Activated CD4-positive, alpha-beta T cell treated with anti-CD3 and anti-CD28 coated beads for 24 hours (primary cell): ENCODE results near the gene DNAJB8.

ENCODE experiments used
- DNase-seq, 2 donors: peaks; one replicate each; pipeline ENCODE4 v3.0.0-alpha.2; 2020; ENCODE audit warnings: low read depth in 2 of 2

DNAJB8 gene

DNA sequence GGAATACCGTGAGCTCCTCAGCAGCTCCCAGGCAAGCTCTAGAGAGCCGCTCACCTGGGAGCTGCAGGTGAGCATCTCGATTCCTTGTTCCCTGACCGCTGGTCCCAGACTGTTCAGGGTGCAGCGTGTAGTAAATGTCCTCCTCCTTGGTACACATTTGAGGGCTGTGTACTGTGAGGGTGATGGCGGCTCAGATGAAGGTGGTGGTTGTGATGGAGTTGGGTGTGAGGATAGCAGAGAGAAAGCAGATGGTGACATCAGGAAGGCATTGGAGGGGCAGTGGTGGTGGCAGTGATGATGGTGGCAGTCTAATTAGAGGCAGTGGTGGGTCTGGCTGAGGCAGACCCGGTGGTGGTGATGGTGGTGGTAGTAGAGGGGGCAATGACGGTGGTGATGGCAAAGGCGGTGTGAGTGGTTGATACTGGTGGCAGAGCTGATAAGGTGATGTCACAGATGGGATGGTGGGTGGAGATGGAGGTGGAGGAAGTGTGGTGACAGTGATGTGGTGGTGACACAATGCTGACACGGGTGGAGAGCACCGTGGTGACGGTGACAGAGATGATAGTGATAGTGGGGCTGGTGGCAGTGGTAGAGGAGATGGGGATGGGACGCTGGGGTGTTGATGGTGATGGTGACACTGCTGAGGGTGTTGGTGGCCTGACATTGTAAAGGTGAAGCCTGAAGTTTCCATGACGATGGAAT lies at the start of gene DNAJB8:
Gene DNAJB8 (minus strand): TSS at position 51 of the 702 bp plus-strand sequence. CDS start 3,645 bp downstream, outside the sequence.
- DNase-seq: no peak

DNA sequence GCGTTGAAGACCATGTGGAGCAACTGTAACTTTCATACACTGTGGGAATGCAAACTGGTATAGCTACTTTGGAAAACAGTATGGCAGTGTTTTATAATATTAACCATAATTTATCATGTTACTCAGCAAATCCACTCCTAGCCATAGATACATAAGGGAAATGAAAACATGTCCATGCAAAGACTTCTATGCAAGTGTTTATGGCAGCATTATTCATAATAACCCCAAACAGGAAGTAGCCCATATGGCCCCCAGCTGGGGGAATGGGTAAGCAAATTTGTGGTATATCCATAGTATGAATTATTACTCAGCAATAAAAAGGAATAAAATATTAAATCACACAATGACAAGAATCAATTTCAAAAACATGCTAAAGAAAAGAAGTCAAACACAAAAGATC lies 49.3 kb upstream of the DNAJB8 start:
- no peak for DNase-seq

DNA sequence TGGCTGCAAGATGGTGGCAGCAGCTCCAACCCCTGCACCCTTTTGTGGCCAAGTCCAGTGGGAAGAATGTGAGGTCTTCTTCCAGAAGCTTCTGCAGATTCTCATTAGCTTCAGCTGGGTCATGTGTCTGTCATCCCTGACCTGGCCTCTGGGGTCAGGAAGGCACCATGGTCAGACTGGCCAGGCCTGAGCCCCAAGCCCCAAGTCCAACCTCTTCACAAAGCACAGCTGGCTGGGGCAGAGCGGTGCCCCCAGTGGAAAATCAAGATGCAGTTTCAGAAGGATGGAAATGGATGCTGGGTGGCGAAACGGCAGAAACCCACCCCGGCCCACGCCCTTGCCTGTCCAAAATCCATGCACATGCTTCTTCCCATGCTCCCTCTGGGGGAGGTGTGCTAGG lies 42.2 kb upstream of the DNAJB8 start:
- DNase-seq: no peak

DNA sequence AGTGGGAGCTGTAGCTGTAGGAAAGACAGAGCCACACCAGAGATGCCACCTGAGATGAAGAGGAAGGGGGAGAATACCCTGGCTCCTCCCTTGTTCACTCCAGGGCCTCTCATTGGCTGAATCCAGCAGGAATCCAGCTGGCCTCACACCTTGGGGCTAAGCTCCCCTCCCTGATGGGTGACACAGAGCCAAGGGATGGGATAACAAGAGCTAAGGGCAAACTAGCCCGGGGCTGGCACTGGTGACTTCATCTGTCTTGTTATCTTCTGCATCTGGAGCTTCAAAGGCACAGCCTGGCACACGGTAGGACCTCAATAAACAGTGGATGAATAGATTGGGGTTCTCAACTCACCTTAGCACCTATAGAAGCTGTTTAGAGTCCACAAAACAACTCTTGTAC lies 40.1 kb upstream of the DNAJB8 start:
- DNase-seq: no peak

DNA sequence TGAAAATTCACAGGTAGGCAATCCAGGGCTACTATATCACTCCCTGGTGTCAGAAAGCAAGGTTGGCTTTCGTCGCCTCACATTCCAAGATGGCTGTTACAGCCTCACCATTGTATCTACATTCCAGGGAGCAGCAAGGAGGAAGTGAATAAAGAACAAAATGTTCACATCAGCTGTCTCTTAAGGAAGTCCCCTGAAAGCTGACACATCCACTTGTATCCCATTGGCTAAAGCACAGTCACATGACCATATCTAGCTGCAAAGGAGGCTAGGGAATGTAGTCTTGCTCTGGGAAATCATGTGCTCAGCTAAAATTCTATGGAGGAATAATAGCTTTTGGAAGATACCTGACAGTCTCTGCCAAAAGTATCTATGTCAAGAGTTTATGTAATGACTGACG lies 39.1 kb upstream of the DNAJB8 start:
- DNase-seq: no peak

DNA sequence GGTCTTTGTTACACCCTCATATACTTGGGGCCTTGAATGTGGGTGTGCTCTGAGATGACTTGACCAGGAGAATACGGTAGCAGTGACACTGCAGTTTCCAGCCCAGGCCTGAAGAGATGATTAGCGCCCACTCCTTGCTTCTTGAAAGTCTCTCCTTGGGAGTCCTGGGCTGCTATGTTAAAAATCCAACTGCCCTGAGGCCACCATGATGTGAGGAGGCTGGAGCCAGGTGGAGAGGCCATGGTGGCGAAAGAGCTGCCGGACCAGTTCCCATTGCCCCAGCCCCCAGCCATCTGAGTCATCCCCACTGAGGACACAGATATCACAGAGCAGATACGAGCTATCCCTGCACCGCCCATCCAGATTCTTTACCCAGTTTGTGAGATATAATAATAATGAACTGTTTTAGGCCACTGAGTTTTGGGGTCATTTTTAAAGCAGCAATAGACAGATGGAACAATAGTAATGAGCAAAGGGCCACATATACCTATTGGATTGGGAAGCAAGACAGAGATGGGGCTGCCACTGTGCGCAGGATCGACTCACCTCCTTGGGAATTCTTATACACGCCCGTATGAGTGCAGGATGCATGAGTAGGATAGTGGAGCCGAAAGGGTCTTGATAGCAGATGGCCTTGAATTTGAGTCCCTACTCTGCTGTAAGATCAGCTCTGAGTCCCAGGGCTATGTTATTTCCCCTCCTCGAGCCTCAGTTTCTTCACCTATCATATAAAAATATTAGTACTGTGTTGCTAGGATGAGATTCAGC lies 38.5 kb upstream of the DNAJB8 start:
- DNase-seq: no peak

DNA sequence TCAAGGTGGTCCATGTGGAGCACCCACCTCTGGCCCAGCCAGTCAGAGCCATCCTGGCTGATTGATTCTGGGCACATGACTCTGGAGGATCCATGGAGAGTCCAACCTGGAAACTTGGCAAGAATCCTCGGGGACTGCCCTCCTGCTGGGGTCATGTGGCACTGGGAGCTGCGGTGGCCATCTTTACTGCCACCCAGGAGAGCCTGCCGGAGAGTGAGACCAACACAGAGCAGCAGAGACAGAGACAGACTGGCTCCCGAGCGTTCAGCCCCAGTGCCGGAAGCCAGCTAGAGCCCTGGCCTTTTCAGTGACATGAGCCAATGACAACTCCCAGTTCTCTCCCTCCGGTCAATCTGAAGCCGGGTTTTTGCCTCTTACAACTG lies 37.8 kb upstream of the DNAJB8 start:
- DNase-seq: no peak

DNA sequence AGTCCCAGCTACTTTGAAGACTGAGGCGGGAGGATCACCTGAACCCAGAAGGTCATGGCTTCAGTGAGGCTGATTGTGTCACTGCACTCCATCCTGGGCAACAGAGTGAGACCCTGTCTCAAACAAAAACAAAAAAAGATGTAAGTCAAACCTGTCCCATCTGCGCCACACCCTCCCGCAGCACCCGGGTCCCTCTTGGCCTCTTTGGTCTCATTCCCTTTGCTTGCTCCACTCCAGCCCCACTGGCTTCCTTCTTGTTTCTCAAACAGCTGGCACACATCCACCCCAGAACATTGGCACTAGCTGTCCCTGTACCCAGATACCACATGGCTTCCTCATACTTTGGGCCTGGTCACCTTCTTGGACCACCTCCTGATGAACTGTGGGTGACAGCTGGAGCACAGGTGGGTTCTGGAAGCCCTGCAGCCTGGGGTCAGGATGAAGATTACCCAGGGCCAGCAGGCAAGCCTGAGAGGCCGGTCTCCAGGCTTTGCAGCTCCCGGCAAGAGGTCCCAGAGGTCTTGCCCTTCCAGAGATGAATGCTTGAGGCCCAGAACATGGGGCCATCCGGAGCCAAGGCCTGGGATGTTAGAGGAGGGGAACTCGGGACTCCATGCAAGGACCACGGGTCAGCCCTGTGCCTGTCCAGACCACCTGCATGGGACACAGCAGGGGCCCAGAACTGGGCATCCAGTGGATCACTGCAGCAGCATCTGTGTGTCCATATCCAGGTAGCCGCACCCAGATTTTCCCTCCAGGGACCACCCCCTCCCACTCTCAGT lies 37.3 kb upstream of the DNAJB8 start:
- DNase-seq: no peak

DNA sequence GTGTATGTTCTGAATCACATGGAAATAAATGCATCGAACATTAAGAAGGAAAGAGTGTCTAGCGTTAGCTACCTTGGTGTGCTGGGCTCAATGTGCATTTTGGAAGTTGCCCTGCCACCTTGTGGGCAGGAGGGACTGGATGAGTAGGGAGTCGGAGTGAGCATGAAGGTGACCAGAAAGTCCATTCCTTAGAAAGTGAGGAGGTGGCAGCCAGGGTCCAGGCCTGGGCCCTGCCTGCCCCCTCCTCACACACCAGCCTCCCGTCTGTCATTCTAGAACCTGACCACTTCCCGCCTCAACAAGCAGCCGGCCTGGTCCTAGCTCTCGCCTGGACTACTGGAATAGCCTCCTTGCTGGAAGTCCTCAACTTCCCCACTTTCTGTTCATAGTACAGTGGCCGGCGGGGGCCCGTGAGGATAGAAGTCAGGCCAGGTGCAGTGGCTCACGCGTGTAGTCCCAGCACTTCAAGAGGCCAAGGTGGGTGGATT lies 36.5 kb upstream of the DNAJB8 start:
- no peak for DNase-seq

DNA sequence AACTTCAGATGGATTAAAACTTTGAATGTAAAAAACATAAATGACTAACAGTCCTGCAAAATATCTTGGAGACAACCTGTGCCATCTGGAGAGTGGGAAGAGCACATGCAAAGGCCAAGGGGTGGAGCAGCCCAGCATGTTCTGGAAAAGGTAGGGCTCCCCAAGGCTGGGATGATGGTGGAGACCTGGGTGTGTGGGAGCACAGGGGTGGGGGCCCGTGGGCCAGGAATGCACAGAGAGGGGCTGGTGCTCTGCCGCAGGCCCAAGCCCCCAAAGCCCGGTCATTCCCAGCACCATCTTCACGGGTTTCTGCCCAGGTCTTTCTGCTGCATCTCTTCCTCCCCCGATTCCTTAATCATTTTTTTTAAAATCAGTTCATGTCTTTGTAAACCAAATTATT lies 36.0 kb upstream of the DNAJB8 start:
- no peak for DNase-seq

DNA sequence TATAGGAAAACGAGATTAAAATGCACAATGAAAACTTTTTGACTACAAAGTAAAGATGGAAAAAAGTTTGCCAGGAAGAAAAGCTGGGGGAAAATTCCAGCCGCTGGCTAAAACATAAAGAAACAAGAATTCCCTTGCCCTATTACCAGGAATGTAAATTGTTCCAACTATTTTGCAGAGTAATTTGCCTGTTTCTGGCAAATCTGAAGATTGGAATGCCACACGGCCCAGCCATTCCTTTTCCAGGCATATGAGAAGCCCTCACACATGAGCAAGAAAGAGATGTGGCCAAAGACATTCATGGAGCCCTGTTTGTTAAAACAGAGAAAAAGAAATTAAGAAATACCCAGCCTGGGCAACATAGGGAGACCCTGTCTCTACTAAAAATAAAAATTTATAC lies 34.7 kb upstream of the DNAJB8 start:
- DNase-seq: no peak

DNA sequence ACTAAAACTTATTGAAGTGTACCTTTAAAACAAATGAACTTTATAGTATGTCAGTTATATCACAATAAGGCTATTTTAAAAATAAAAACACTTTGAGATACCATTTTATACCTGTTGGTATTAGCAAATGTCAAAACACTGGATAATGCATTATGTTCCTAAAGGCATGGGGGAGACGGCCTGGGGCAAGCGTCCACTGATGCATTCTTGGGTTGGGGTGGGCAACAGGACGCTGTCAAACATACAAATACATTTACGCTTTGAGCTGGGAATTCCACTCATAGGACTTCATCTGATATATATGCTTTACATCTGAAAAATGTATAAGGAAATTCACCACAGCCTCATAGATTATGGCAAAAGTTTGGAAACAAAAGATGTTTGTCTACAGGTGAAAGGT lies 33.9 kb upstream of the DNAJB8 start:
- no peak for DNase-seq

DNA sequence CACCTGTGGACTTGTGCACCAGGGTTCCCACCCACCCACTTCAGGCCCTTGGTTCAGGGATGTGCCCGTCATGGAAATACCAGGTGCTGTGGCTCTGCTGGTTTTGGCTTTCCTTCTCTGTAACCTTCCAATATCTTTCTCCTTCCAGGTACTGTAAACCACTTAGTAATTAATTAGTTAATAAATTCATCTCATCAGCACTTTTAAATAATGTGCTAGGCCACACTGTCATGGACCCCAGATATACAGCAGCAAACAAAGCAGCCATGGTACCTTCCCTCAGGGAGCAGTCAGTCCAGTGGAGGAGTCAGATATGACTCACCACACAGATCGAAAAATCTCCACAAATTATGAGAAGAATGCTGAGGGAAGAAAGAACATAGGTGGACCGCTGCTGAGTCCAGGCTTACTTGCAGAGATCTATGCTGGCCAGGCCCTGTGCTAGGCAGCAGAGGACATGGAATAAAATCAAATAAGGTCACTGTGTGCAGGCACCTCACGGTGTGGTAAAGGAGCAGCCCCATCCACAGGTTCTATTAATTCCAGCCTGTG lies 33.1 kb upstream of the DNAJB8 start:
- no peak for DNase-seq

DNA sequence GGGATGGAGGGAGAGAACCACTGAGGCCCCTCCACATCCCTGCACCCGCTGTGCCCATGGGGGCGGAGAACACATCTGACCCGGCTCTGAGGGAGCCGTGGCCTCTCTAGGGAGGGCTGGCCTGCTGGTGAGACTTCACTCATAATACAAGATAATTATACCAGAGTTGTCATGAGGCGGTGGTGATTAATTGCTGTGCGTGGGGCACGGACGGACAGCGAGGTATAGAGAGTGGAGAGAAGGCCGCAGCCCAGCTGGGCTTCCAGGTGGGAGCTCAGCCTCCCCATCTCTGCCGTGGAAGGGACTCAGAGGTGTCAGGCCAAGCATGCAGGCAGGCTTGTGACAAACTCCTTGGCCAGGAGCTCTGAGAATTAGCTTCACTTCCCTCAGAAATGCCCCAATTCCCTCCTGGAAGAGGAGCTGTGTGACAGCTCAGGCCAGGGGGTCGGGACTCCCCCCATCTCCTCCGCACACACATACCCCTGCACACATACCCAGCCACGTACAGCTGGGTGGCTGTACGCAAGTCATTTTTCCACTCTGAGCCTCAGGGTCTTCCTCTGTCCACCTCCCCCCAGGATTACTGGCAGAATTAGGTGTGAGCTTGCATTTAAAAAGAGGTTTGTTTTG lies 32.3 kb upstream of the DNAJB8 start:
- no peak for DNase-seq

DNA sequence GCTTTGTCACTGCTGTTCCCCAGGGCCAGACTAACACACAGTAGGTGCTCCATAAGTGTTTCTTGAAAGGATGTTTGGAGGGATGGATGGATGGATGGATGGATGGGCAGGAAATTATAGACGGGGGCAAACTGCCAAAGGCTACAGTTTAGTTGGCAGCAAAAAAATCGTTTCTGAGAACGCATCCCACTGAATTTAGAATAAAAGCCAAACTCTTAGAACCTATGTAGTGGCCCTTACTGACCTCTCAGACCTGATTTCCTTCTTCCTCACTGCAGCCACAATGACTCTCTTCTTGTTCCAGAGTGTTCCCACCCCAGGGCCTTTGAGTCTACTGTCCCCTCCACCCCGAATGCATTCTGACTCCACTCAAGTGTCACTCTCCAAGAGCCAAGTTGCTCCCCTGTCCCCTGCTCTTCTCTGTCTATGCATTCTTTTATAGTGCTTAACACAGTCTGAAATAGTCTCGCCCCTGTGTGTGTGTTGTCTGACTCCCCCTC lies 31.5 kb upstream of the DNAJB8 start:
- no peak for DNase-seq

DNA sequence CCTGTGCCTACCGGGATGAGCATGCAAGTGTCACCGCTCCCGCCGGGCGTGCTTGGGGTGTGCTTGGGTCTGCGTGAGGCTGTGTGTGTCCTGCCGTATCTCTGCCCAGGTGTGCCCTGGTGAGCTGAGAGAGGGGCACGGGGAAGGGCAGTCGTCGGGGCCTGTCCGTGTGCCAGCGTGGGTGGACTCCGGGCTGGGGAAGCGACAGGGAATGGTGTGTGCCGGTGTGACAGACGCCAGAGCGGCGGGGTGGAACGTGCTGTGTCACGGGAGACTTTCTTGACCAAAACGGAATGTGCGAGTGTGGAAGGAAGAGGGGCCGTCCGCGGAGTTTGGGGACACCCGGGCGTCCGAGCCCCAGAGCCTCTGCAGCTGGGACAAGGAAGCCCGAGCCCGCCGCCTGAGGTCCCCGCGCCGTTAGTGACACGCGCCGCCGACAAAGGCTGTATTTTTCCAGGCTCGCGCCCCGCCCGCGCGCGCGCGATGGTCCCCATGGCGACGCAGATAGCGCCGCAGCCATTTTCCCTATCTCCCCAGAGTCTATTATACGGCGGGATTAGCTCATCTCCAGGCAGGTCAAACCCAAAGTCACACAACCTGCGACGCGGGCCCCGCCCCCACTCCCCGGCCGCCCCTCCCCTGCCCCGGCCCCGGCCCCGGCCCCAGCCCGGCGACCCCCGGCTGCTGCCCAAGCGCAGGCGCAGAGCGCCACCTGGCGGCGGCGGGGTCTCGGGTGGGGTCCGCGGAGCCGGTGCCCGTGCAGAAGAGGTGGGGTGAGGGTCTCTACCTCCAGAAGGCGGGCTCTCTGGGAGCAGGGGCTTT lies 30.8 kb upstream of the DNAJB8 start:
- peak; percentile 59 to 68 for DNase-seq

DNA sequence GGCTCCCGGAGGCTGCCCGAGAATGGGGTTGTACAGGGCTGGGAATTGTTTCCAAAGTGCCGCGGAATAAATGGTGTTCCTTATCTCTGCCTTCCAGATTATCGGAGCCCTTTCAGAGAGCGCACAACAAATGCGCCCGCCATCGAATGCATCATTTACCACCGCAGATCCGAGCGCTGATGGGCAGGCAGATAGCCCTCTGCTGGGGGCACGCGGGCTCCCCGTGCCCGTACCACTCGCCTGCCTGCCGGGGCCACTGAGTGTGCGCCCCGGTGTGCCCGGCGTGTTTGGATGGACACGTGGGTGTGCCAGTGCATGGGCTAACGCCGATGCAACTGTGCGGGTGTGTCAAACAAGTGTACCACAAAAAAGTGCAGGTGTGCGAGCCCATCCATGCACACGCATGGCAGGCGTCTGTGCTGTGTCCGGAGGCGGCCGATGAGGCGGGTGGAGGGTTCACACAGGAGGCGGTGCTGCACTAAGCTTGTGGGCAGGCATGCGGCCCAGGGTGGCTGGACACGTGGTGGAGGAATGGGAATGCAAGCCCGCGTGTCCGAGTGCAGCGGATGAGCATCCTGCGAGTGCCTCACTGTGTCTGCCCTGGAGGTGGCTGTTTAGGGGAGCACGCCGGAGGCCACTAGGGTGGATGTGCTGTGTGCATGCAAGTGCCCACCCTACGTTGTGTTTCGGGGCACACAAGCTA lies 30.1 kb upstream of the DNAJB8 start:
- no peak for DNase-seq

DNA sequence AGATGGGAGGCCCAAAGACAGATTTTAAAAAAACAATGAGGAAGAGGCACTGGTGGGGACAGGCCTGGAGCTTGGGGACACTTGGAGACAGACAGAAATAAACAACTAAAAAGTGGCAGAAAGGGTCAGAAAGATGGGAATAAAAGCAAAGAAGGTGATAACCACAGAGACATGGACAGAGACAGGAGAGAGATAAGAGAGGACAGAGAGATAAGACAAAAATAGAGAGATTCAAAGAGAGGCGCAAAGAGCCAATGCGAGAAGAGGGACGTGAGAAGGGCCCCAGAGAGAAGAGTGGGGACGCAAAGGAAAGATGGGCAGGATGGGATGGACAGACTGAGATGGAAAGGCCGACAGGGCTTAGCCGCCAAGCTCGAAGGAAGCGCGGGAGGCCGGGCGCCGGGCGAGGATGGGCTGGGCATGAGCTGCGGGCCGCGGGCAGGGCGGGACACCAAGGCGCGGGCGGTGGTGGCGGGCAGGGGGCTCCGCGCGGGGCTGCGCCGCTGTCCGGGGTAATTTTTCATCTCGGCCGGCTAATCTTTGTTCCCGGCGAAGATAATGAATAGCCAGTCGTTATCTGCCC lies 29.4 kb upstream of the DNAJB8 start:
- DNase-seq: no peak

DNA sequence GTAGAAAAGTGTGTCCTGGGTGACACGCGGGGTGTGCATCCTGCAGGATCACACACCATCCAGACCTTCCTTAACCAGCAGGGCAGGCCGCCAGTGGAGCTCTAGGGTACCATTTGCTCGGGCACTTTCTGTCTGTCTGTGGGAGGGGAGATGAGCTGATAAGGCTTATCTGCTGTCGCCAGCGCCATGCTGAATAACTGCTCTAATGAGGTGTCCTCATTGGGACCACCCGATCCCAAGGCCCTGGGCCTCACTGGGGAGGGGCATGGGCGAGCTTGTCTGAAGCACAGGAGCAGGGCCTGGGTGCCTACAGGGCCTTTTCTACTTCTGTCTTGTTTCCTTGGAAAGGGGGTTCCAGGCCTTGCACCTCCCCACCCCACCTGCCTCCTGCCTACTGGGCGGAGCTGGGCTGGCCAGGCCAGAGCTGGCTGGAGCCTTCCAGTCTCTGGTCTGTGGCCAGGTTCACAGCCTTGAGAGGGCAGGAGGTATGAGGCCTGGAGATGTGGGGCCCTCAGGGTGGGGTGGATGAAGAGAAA lies 28.8 kb upstream of the DNAJB8 start:
- no peak for DNase-seq

DNA sequence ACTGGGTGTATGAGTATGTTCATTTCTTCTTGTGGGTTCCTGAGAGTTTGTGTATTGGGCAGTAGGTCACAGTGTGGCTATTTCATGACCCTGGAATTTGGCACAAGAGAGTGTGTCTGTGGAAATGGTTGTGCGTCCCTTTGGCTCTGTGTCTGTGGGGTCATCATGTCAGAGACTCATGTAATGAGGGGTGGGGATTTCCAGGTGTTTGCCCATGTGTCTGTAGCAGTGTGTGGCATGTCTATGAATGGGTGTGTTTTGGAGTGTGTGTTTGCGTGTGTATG lies 27.6 kb upstream of the DNAJB8 start:
- DNase-seq: no peak
